HG03558 (cell line): ENCODE measurements around the gene BTG1.
"Not testable (repeated sequence)": the region's sequence is repeated elsewhere in the genome, so short reads cannot be mapped to it uniquely, and the experiment has no call there.

Experiments used
- ATAC-seq: cut with Tn5 transposase; IDR thresholded peaks from one replicate; pipeline ENCODE4 v1.9.1; 2021; ENCODE audit warnings: moderate number of reproducible peaks; ENCODE audit not compliant: unreplicated experiment; ENCODE audit errors: extremely low read depth

The BTG1 gene

DNA sequence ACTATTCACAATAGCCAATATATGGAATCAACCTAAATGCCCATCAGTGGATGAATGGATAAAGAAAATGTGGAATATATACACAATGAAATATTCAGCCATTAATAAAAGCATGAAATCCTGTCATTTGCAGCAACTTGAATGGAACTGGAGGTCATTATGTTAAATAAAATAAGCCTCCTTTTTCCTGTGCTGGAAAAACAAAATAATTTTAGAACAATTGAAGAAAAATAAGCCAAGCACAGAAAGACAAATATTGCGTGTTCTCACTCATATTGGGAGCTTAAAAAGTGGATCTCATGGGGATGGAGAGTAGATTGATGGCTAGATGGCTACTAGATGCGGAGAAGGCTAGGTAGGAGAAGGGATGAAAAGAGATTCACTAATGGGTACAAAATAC, 6.3 kb upstream of the BTG1 start:
- no peak for ATAC-seq

DNA sequence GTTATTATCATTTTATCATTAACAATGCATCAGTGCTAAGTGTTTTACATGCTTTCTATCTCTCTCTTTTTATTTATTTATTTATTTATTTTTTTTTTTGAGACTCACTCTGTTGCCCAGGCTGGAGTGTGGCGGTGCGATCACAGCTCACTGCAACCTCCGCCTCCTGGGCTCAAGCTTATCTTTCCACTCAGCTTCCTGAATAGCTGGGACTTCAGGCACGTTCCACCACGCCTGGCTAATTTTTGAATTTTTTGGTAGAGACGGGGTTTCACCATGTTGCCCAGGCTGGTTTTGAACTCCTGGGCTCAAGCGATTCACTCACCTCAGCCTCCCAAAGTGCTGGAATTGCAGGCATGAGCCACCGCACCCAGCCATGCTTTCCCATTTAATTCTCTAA, 3.9 kb upstream of the BTG1 start:
- ATAC-seq = no peak

DNA sequence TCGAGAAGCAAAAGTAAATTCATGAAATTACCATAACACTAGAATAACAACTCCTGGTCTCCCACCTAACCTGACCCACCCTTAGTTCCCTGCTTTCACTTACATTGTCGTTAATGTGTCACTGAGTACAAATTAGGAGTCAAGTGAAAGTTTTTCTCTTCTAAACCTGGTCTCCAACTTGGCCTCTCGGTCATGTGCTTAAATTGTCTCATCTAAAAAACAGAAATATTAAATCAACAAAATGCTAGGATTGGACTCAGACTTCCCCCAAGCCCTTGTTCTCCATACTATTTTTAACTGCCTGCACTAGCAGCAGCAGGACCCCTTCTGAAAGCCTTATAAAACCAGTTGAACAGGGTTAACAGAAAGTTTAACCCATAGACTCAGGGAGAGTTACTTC, 1.8 kb upstream of the BTG1 start:
- no peak for ATAC-seq

DNA sequence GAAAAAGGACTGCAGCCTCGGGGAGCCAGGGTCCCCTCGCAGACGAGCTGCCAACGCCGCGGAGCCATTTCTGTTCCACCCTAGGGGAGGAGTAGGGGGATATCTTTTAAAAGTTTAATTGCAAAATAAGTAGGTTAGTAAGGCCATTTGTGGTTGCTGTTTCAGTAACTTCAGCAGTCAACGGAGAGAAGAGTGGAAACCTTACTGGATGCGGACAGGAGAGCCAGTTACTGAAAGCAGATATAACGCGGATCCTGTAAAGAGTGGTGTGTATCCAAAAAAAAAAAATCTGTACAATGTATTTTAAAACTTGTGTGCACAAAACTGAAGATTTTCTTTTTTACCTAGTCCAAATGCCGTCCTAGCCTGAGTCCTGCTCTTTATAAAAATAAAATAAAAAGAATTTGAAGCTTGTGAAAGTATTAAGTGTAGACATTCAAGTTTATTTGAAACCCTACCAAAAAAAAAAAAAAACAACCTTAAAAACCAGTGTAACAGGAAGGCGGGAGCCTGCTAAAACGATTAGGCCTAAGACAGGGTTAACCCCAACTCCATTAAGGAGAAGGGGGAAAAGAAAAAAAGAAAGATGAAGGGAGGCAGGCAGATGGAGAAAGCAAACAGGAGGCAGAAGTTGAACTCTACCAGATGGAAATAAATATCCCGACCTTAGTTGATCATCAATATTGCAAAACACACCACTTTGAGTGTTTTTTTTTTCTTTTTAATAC, 1.0 kb upstream of the BTG1 start:
- ATAC-seq = no peak

DNA sequence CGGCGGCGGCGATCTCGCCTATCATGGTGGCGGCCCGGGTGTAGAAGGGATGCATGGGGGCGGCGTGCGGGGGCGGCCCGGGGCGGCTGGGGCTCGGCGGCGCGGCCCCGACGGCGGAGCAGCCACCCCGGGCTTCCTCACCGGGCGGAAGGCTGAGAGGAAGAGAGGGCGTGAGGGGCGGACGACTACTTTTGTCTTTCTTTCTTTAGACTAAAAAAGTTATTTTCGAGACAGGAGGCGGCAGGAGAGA, 240 bp downstream of the BTG1 start:
- no peak for ATAC-seq

DNA sequence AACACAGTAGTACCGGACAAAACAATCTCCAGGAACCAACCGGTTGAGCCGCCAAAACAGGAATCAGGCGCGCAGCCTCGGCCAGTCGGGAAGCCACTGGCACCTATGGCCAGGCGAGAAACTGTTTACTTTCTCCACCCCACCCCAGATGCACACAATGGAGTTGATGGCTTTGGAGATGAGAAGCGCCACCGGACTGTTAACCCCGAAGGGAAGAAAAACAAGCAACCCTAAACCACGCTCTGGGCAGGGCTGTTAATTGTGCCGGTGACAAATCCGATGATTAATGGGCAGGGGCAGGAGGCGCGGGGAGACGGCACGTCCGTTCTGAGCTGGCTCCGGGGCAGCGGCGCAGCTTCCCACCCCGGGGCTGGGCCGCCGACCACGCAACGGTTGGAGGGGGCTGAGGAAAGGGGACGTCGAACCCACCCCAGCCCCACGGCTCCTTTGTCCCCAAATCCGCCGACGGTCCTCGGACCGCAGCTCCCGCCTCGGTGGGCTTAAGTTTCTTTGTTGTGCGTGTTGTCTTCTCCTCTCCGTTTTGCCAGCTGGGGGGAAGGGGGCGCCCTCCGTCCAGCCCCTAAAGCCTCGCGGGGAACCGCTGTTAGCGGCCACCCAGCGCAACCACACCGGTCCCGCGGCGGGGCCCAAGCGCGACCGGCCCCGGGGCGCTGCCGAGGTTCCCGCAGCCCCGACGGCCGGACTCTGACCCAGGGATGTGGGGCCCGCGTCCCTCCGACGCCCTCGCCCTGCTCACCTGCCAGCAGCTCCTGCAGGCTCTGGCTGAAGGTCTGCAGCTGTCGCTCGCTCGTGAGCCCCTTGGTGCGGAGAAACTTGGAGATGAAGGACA, 790 bp downstream of the BTG1 start:
- no peak for ATAC-seq

DNA sequence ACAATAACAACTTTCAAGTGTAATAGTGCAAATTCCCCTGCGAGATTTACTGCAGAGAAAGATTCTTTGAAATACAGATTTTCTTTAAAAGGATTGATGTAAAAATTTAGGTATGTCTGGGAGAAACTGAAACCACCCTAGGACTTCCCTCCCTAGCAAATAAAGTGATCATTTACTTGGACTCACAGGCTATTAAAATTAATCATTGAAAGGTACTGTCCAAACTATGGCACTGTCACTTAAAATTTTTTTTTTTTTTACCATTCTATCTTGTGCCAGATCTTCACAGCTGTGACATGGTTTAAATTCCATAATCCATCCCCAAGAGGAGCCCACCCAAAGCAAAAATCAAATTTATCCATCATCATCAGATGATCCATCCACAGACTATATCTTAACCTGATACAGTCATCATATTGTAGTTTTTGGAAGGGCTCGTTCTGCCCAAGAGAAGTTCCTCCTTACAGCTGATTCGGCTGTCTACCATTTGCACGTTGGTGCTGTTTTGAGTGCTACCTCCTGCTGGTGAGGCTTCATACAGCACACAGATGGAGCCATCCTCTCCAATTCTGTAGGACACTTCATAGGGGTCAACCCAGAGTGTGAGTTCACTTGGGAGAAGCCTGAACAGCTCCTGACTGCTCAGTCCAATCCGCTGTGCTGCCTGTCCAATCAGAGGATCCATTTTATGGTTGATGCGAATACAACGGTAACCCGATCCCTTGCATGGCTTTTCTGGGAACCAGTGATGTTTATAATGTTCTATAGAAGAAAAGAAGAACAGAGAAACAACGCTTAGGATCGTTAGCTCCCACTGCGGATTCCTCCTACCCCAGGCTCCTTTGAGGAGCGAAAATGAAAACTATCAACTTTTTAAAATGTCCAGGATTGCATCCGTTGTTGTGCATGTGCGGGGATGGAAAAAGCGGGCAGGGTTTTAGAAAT, 1.7 kb downstream of the BTG1 start:
- no peak for ATAC-seq

GRCh38 chr12:92143258-92143657, 2.4 kb downstream of the BTG1 start:
- no peak for ATAC-seq

- no peak for ATAC-seq
Measured at GRCh38 chr12:92142251-92142926, 3.3 kb downstream of the BTG1 start.

DNA sequence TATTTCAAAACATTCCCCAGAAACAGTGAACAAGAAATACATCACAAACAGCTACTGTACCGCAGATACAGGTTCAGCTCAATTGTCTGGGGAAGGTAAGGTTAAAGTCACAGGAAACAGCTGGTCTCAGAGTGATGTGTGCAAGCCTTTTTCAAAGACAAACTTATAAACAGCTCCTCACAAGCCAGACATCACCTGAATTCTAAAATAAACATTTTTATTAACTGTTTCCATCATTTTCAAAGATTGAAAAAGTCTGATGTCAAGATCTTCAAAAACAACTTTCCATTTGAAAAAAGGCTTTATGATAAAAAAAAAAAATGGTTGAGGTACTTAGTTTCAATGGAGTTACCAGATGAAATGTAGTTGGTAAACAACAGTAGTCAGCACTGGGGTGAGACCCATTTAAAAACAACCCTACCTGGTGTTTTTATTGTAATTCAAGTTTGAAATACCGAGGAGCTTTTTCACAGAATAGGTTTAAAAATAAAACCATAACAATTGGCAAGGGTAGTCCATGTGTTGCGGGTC, 4.0 kb downstream of the BTG1 start:
- no peak for ATAC-seq

DNA sequence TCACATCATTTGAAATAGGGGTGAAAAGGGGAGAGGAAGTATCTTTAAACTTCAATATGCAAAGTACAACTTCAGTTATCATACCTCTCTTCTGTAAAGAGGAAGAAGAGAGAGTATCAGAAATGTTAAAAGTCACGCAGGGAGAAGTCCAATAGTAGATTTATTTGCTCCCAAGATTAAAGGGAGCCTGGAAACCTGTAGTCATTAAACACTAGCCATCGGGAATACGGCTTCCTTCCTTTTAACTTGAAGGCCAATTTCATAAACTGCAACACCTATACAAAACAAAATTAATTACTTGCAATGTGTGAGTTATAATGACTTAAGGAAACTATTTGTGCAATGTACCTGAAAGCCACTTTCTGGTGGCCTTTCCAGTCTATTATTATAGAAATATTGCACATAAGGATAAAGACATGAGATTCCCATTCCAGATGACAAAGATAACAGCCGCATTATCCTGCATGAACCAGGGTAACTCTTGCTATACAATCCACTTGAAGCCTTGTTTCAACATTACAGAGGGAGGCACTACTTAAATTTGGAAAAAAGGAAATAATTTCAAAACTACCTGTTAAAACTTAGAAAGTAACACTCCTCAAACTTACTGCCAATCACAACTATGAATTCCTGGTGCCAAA, 4.6 kb downstream of the BTG1 start:
- no peak for ATAC-seq

DNA sequence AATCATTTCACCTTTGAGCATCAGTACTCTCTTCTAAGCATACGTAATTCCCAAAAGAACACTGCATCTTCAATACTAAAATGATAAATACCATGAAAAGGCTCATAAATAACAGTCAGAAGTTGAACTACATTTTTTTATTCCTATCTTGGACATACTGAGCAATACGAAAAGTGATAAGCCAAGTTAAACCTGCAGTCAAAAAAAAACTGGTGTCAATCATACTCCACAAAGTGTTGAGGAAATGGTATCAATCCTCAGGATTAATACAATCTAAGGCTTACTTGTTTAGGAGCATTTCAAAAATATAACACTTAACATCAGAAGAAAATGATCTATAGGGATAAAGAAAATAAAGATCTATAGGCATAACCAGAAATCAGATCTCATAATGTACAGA, 5.5 kb downstream of the BTG1 start:
- no peak for ATAC-seq

GRCh38 chr12:92139634-92140150, 6.0 kb downstream of the BTG1 start:
- ATAC-seq = no peak

- no peak for ATAC-seq
Measured at GRCh38 chr12:92138626-92139025, 7.0 kb downstream of the BTG1 start.

DNA sequence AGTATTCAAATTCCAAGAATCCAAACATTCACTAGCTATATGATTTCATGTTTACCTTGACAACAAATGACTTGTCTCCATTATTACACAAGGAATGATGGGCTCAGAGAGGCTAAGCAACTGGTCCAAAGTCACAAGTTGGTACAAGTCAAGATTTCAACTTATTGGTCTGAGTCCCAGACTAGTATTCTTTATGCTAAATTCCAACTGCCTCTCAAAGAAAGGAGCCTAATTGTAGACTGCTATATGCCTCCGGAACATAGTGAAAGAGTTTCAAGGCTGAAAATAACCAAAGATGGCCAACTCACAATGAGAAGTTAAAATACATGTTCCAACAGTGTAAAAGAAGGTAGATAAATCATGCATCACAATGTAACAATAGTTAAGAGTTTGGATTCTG, 7.5 kb downstream of the BTG1 start:
- ATAC-seq = no peak

DNA sequence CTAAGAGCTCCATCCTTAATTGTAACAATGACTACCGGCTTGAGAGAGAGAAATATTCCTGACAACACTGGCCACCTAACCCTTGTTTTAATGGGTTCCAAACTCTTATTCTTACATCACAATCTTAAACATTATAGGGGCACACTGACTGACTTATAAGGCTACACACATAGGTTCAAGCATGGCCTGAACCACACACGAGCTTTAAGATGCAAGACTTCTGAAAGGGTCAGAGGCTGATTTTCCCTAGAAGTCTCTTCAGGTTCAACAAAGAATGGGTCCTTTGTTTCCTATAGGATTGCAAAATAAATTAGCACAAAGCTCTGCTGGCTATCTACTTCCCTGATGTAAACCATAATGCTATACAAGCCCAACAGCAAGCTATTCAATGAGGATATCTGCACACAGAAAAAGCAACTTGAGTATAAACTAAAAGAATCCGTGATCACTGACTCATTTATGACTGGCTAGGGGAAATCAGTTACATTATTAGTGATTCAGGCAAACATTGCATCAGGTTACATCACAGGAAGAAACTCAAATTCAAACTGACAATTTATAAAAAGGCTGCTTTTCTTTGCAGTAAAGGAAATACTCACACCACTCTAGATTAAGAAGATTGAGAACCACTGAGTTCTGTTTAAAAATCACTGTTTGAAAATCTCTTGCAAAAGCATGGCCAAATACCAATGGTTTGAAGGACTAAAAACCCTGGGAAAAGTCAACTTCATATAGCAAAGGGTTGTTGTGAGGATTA, 8.5 kb downstream of the BTG1 start:
- ATAC-seq = no peak

- no peak for ATAC-seq
Measured at GRCh38 chr12:92136026-92136730, 9.5 kb downstream of the BTG1 start.

DNA sequence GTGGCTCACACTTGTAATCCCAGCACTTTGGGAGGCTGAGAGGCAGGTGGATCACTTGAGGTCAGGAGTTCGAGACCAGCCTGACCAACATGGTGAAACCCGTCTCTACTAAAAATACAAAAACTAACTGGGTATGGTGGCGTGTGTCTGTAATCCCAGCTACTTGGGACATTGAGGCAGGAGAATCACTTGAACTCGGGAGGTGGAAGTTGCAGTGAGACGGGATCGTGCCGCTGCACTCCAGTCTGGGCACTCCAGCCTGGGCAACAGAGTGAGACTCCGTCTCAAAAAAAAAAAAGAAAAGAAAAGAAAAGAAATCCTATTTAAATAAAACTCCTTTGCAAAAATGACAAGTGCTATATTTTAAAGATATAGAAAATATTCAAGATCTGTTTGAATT, 10.1 kb downstream of the BTG1 start:
- not testable (repeated sequence) for ATAC-seq
